Measurements from ENCODE around the gene RASGEF1C.

RASGEF1C gene

GRCh38 chr5:180118391-180118791, 90.6 kb downstream of the RASGEF1C start:
- no peak for DNase-seq

- no peak for DNase-seq
Measured at GRCh38 chr5:180117000-180117725, 91.8 kb downstream of the RASGEF1C start.

GRCh38 chr5:180116077-180116999, 92.7 kb downstream of the RASGEF1C start:
- DNase-seq = no peak

GRCh38 chr5:180115326-180116076, 93.5 kb downstream of the RASGEF1C start:
- no peak for DNase-seq

GRCh38 chr5:180114304-180115003, 94.6 kb downstream of the RASGEF1C start:
- no peak for DNase-seq

GRCh38 chr5:180113660-180114303, 95.2 kb downstream of the RASGEF1C start:
- no peak for DNase-seq

- DNase-seq = no peak
Measured at GRCh38 chr5:180112181-180112861, 96.7 kb downstream of the RASGEF1C start.

- no peak for DNase-seq
Measured at GRCh38 chr5:180111273-180112002, 97.6 kb downstream of the RASGEF1C start.

- DNase-seq = no peak
Measured at GRCh38 chr5:180109920-180110319, 99.1 kb downstream of the RASGEF1C start.

GRCh38 chr5:180107005-180107404, 102.0 kb downstream of the RASGEF1C start:
- DNase-seq = no peak

- no peak for DNase-seq
Measured at GRCh38 chr5:180105827-180106312, 103.1 kb downstream of the RASGEF1C start.

GRCh38 chr5:180104168-180104530, 104.9 kb downstream of the RASGEF1C start:
- no peak for DNase-seq

GRCh38 chr5:180103487-180104167, 105.4 kb downstream of the RASGEF1C start:
- DNase-seq = no peak

- DNase-seq = no peak
Measured at GRCh38 chr5:180102636-180103035, 106.4 kb downstream of the RASGEF1C start.

- no peak for DNase-seq
Measured at GRCh38 chr5:180101451-180102105, 107.4 kb downstream of the RASGEF1C start.

GRCh38 chr5:180100621-180101450, 108.2 kb downstream of the RASGEF1C start:
- DNase-seq = no peak

GRCh38 chr5:180099733-180100611, 109.0 kb downstream of the RASGEF1C start:
- DNase-seq = no peak

All from NCI-H345 (cell line).